HPDE6-E6E7 (cell line): ENCODE measurements around the gene SLC1A6.
"Not testable (repeated sequence)": the region's sequence is repeated elsewhere in the genome, so short reads cannot be mapped to it uniquely, and the experiment has no call there.

Experiments
- DNase-seq: peaks from one replicate; pipeline ENCODE4 v3.0.0; 2011; ENCODE audit warnings: missing footprints; ENCODE audit errors: extremely low spot score

SLC1A6 gene

DNA sequence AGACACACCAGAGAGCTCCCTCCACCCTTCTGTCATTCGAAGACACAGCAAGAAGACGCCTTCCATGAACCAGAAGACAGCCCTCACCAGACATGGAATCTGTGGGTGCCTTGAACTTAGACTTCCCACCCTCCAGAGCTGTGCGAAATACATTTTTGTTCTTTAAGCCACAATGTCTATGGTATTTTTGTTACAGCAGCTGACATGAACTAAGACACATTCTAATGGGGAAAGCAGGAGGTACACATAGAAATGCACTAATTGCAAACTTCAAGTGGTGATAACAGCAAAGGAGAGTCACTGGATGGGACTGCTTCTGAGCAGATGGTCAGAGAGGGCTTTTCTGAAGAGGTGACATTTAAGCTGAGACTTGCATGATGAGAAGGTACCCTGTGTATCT, 22.2 kb downstream of the SLC1A6 start:
- DNase-seq, result no peak

GRCh38 chr19:14954071-14954655, 25.5 kb downstream of the SLC1A6 start:
- no peak for DNase-seq

- DNase-seq, result no peak
Measured at GRCh38 chr19:14952767-14953166, 26.9 kb downstream of the SLC1A6 start.

- DNase-seq, result no peak
Measured at GRCh38 chr19:14950421-14950820, 29.2 kb downstream of the SLC1A6 start.

GRCh38 chr19:14949876-14950275, 29.8 kb downstream of the SLC1A6 start:
- no peak for DNase-seq

DNA sequence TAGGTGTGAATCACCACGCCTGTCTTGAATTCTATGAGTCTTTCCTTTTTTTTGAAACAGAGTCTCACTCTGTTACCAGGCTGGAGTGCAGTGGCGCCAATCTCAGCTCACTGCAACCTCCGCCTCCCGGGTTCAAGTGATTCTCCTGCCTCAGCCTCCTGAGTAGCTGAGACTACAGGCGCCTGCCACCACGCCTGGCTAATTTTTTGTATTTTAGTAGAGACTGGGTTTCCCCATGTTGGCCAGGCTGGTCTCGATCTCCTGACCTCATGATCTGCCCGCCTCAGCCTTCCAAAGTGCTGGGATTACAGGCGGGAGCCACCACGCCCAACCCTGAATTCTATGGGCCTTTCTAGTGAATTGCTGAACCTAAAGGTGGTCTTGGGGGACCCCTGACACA, 30.3 kb downstream of the SLC1A6 start:
- DNase-seq, result not testable (repeated sequence)

DNA sequence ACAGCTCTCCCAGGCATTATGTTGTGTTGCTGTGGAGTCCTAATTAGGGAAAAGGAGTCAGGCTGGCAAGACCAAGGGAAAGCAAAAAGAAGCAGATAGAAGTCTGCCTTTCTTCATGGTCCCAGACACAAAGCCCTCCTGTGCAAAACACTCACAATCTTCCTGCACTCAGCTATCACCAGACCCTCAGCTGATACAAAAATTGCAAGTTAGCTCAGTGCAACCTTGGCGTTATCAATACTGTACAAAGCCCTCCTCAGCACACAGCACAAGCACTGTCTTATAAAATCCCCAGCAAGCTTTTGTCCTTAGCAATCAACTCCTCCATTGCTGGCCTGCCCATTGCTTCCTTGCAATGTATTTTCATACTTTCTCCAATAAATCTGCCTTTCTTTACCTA, 35.2 kb downstream of the SLC1A6 start:
- DNase-seq, result no peak

GRCh38 chr19:14943601-14944000, 36.1 kb downstream of the SLC1A6 start:
- DNase-seq, result no peak

- DNase-seq, result no peak
Measured at GRCh38 chr19:14941189-14941588, 38.5 kb downstream of the SLC1A6 start, which contains the start of gene OR7C2. OR7C2 (plus strand) TSS chr19:14941489; CDS start chr19:14941489, 0 bp downstream.

DNA sequence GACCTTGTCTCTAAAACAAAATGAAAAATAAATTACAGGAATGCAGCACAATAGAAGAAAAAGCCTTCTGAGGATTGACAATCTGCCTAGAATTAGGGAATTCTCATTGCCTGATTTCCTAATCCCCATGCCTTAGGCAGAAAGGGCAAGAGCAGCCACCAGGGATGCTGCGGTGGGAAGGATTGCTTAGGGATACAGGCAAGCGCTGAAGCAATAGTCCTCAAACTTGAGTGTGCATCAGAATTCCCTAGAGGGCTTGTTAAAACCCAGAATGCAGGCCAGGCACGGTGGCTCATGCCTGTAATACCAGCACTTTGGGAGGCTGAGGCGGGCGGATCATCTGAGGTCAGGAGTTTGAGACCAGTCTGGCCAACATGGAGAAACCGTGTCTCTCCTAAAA, 39.4 kb downstream of the SLC1A6 start:
- no peak for DNase-seq

DNA sequence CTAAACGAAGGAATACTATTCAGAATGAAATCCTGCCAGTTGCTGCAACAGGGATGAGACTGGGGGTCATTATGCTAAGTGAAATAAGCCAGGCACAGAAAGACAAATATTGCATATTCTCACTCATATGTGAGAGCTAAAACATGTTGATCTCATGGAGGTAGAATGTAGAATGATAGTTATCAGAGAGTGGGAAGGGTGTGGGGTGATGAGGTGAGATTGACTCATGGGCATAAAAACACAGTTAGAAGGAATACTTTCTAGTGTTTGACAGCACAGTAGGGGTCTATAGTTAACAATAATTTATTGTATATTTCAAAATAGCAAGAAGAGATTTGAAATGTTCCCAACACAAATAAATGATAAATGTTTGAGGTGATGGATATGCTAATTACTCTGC, 46.2 kb downstream of the SLC1A6 start:
- DNase-seq, result no peak

DNA sequence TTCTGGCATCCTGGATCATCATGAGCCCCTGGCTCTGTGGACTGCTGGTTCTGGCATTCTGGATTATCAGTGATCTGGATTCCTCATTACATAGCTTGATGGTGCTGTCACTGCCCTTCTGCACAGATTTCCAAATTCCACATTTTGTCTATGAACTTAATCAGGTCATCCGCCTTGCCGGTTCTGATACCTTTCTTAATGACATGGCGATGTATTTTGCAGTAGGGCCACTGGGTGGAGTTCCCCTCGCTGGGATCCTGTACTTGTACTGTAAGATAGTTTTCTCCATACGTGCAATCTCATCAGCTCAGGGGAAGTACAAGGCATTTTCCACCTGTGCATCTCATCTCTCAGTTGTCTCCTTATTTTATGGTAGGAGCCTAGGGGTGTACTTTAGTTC, 62.8 kb downstream of the SLC1A6 start:
- DNase-seq, result no peak

- no peak for DNase-seq
Measured at GRCh38 chr19:14915116-14915515, 64.5 kb downstream of the SLC1A6 start.

- no peak for DNase-seq
Measured at GRCh38 chr19:14906711-14907110, 73.0 kb downstream of the SLC1A6 start.

GRCh38 chr19:14901675-14902260, 77.9 kb downstream of the SLC1A6 start:
- DNase-seq, result no peak
